Measurements from ENCODE around the gene TTC36. TPM values are rescaled to one million over a fixed set of nuclear protein-coding genes. Genes with fewer than 3 reads are reported as not detected.
"Not testable (repeated sequence)": the region's sequence is repeated elsewhere in the genome, so short reads cannot be mapped to it uniquely, and the experiment has no call there.

Gene TTC36
- total RNA-seq, 4 donors from 2014 or later, result 0.27 to 0.42 TPM; not detected in 2

DNA sequence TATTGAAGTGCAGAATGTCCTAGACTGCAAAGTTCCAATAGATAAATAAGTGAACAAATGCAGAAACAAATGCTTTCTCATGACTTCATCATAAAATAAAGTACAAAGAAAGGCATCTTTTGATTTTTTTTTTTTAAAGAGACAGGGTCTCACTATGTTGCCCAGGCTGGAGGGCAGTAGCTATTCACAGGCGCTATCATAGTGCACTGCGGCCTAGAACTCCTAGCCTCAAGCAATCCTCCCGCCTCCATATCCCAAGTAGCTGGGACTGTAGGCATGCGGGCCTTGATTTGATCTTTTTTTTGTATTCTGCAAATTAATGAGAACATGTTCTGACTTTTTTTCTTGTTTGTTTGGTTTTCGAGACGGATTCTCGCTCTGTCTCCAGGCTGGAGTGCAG is 47.4 kb downstream of the TTC36 start:
- no peak overlapping the region for H3K4me3 ChIP-seq (ENCODE audit: low read depth, poor library complexity, severe bottlenecking)
- WGBS, 2 donors, result 75 to 77% methylated on average over 7 of the region's 7 CpGs
- DNase-seq (ENCODE audit: low spot score in 2 of 2), result no peak
- intact Hi-C loops (cut with DNase I; ENCODE audit: low total_unique reads), result no loop called here
- no peak for TF ChIP-seq POLR2A (IDR thresholded peaks at IDR 0.05)
- no peak for TF ChIP-seq CTCF (IDR thresholded peaks at IDR 0.05)

DNA sequence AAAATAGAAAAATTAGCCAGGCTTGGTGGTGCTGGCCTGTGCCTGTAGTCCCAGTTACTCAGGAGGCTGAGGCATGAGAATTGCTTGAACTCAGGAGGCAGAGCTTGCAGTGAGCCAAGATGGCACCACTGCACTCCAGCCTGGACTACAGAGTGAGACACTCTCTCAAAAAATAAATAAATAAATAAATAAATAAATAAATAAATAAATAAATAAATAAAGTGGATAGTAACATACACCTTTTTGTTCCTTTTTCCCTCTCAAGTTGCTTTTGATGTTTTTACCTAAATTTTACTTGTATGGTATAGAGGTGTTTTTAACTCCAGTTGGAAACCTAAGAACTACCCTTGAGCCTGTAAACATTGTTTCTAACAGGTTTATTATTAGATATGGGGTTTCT is 50.7 kb downstream of the TTC36 start:
- intact Hi-C loops (cut with DNase I; ENCODE audit: low total_unique reads); DNase-seq (ENCODE audit: low spot score in 2 of 2): not testable (repeated sequence)

More for the DNA sequence above, 50.7 kb downstream of the TTC36 start:
- H3K4me3 ChIP-seq (ENCODE audit: low read depth, poor library complexity, severe bottlenecking), result not testable (repeated sequence)

Other genes starting within 250 kb of the TTC36 start
- under 1 TPM in 3 of 4 donors, not detected in 1; 0.36 to 0.52 (median 0.46) TPM for gene CD3E, start 222.7 kb upstream of the TTC36 start, total RNA-seq
- gene CD3D, start 184.8 kb upstream of the TTC36 start, total RNA-seq, result 1 to 10 TPM in 1 of 4 donors, under 1 TPM in 2, not detected in 1; 0.44 to 5.8 (median 0.46) TPM
- under 1 TPM; 0.12 to 0.59 (median 0.37) TPM for gene CD3G, start 183.1 kb upstream of the TTC36 start, total RNA-seq
- gene UBE4A, start 167.9 kb upstream of the TTC36 start, total RNA-seq, result 10 to 100 TPM; 40.3 to 46.1 (median 44.4) TPM
- gene ATP5MG, start 125.9 kb upstream of the TTC36 start, total RNA-seq, result 10 to 100 TPM; 26.7 to 83.6 (median 44.8) TPM
- gene KMT2A, start 91.0 kb upstream of the TTC36 start, total RNA-seq, result 10 to 100 TPM; 57.8 to 94.6 (median 63.6) TPM
- 10 to 100 TPM; 18.8 to 22.8 (median 21.0) TPM for gene TMEM25, start 3.7 kb downstream of the TTC36 start, total RNA-seq
- gene IFT46, start 38.5 kb downstream of the TTC36 start, total RNA-seq, result 10 to 100 TPM; 14.7 to 20.1 (median 16.1) TPM
- gene ARCN1, start 44.9 kb downstream of the TTC36 start, total RNA-seq, result 10 to 100 TPM; 61.4 to 81.2 (median 70.7) TPM
- 10 to 100 TPM; 51.9 to 77.4 (median 70.2) TPM for gene PHLDB1, start 80.1 kb downstream of the TTC36 start, total RNA-seq
- not detected for gene TREH, start 152.2 kb downstream of the TTC36 start, total RNA-seq